G401.6 (cell line): ENCODE data around the gene PARP12.

Experiments used
- FAIRE-seq: peaks from 2 replicates; lab custom pipeline; 2012; peaks lifted over from hg19 to GRCh38; lab: Jason Lieb, UNC

The PARP12 gene

DNA sequence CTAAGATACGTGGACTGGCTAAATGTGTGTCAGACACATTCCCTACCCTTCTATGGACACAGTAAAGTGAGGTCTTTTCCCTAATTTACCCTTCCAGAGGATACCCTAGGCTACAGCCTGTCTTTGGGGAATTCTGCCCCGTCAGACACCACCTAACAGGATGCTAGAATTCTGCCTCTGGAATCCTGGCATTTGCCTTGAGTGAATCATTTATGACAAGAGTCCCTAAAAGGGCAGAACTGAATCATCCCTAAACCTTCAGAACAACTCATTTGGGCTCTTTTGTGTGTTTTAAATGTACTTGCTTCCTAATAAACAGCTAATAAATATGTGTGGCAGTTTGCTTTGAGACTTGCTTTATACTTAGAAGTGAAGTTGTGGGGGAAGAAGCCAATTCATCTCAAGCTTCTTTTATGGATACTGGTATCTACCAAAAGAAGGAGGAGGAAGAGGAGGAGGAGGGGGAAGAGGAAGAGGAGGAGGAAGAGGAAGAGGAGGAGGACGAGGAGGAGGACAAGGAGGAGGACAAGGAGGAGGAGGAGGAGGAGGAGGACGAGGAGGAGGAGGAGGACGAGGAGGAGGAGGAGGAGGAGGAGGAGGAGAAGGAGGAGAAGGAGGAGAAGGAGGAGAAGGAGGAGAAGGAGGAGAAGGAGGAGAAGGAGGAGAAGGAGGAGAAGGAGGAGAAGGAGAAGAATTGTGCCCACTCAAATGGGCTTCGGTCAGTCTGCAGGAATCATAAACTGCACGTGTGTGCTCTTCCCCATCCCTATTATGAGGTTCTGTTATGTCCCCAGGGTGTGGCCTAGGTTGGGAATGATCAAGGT is 27.1 kb downstream of the PARP12 start:
- FAIRE-seq = no peak

- no peak for FAIRE-seq
Observed at GRCh38 chr7:140034421-140034820, 28.3 kb downstream of the PARP12 start.

GRCh38 chr7:140033779-140034363 is 28.9 kb downstream of the PARP12 start:
- no peak for FAIRE-seq

GRCh38 chr7:140033036-140033435 is 29.7 kb downstream of the PARP12 start:
- FAIRE-seq = no peak

DNA sequence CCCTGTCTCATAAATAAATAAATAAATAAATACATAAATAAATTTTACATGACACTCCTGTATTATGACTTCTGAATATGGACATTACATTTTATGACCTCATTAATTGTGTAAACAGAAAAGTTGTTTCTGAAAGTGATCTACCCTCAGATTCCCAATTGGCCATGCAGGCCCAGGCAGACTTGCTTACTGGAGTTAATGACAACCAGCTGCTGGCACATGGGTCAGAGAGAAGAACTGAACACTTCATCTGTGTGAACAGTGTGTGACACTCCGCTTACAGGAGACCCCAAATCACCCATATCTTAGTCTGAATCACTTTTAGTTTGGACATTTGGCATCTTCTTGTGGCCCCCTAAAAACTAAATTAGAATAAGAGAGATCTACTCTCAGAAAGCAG is 31.4 kb downstream of the PARP12 start:
- no peak for FAIRE-seq

- FAIRE-seq = no peak
Observed at GRCh38 chr7:140029072-140029471, 33.7 kb downstream of the PARP12 start.

DNA sequence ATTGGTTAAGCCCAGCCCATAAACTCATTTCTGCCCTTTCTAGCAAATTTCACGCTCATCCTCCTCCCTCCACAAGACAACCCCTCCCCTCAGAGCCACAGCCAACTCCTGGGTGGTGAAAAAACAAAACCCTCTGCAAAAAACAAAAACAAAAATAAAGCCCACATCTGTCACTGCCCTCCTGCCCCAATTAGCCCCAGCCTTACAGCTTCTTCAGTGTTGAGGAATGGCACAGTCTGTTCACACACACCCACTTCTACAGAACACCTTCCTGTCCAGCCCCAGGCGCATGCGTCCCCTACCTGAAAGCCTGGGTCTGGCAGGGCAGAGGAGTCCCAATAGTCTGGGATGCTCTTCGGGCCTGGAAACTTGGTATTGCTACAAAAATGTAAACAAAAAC is 34.4 kb downstream of the PARP12 start:
- FAIRE-seq = no peak

GRCh38 chr7:140027858-140028257 is 34.9 kb downstream of the PARP12 start:
- FAIRE-seq = no peak

DNA sequence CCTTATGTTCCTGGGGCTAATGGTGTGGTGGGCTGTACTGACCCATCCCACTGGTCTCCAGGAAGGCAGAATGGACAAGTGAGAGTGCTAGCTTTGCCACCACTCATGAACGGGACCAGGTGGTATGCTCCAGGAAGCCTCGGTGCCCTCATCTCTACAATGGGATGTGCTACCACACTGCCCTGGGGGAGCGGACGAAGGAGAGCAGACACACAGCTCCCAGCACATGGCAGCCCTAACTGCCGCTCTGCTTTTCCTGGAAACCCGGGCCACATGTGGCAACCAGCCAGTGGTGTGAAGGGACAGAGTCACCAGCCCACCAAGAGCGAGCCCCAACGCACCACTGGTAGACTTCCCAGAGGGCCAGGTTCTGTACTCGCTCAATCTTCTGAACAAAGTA is 35.8 kb downstream of the PARP12 start:
- FAIRE-seq = no peak

DNA sequence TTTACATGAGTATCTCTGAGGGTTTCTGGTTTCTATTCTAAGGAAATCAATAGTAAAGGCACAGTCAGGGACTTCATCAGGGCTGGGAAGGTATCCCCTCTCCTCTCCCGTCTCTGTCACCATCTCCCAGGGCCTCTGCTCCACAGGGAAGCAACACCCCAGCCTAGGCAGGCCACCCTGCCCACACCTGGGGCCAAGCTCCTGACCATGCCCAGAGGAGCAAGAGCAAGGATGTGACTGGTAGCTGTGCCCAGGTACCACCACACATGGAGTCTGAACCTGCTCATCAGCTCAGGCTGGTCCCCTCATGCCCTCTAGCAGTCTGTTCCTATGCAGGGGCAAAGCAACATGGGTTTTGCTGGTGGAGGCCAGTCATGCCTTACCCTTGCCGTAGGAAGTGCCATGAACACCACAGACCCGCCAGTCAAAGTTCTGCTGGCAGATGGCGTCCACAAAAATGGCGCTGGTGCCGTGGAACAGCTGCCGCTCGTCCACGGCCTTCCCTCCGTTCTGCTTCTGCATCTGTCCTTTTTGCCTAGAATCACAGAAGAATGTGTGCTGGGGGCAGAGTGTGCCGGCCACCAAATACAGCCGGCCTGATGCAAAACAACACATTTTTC is 36.8 kb downstream of the PARP12 start:
- FAIRE-seq = no peak

DNA sequence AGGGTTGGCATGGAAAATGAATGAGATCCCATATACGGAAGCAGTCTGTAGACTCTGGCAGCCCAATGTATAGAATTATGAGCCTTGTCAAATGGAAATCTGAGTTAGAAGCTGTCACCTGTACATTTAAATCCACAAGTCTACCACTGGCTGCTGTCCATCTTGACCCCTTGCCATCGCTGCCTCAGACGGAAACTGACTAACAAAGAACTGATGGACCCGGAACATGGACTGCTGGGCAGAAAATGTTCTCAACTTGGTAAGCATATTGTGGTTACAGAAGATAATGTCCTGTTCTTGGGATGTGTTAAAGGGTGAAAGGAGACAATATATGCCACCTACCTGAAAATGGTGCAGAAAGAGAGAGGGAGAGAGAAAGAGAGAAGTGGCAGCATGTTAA is 37.5 kb downstream of the PARP12 start:
- no peak for FAIRE-seq

- FAIRE-seq = no peak
Observed at GRCh38 chr7:140024585-140024984, 38.2 kb downstream of the PARP12 start.

- FAIRE-seq = no peak
Observed at GRCh38 chr7:140023728-140024127, 39.0 kb downstream of the PARP12 start.

DNA sequence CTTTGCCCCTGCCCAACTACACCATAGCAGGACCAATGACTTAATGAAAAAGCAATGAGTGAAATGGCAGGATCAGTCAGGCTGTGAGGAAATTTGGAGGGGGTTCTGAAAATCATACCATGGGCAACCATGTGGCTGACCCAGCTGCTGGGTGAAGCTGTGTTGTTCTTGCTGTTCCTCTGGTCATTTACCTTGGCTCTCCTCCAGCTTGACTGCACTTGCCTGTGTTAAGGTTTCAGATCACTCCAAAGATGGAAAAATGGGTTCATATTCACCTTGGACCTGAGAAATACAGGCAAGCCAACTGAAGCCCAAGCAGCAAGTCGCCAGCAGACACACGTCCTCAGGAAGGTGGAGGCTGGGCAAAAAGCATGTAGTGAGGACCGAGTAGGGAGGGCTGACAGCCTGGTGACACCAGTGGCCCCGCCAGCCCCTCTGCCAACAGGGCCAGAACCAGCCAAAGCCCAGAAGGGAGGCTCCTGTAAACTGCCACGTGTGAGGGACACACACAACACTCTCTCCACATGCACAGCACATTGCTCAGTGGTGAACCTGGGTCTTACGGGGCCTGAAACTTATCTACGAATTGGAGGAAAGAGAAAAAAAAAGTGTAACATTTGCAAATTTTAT is 40.1 kb downstream of the PARP12 start:
- no peak for FAIRE-seq

- no peak for FAIRE-seq
Observed at GRCh38 chr7:140021603-140022002, 41.1 kb downstream of the PARP12 start.

- no peak for FAIRE-seq
Observed at GRCh38 chr7:140019606-140020005, 43.1 kb downstream of the PARP12 start.

DNA sequence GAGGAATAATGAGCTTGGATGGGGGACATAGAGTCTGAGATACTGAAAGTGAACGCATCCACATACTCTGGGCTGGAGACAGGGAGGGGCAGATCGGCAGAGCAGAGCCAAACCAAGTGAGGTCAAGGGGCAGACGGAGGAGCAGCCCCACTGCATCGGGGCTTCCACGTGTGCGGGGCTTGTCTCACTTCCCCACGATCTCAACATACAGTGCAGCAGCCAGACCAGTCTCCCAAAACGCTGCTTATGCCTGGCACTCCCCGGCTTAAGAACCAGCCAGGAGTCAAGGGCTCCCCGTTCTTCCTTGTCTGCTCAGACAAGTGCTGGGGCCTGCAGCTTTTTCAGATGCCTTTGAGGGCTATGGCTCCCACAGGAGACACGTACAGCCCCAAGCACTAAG is 43.6 kb downstream of the PARP12 start:
- FAIRE-seq = no peak

DNA sequence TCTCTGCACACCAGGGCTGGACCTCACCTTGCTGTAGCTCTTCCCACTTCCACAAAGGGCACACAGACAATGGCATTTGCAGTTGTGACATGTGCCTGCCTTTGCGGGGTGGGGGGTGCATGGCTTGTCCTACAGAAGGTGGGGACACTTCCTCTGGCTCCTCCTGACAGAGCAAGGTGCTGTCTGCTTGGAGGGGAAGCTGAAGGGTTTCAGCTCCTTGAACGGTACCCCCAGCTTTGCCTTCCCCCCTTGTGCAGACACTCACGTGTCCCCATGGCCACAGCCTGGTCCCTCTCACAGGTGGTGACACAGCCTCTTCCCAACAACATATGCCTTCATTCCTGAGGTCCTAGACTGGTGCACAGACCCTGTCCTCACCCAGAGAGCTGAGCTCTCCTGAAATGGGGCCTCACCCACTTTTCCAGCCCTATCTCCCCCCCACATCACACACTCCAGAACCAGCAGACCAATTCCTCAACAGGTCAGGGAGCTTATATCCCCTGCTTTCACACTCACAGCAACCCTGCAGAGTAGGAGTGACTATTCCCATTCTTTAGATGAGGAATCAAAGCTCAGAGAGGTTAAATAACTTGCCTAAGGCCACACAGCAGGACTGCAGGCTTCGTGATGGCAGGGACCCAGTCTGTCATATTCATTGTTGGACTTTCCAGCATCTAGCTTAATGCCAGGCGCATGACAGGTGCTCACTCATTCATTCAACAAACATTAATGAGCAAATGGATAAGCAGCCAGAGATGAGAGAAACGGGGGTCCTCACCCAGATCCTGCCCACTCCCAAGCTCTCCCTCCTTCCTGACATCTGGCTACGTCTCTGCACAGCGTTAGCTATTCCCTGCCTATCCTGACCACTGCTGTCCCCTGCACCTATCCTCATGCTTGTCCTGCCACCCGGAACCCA is 44.4 kb downstream of the PARP12 start:
- no peak for FAIRE-seq

DNA sequence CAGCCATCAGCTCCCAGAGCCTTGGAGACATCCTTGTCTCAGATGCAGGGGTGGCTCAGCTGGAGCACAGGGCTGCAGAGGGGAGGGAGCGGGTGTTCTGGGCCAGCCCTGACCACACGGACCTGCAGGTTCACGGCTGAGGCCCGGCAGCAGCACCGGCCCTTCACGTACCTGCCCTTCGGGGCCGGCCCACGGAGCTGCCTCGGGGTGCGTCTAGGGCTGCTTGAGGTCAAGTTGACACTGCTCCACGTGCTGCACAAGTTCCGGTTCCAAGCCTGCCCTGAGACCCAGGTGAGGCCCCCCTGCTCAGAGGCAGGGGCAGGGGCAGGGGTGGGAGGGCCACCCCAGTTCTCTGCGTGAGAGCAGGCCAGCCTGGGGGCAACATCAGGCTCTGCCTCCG is 45.2 kb downstream of the PARP12 start:
- no peak for FAIRE-seq

DNA sequence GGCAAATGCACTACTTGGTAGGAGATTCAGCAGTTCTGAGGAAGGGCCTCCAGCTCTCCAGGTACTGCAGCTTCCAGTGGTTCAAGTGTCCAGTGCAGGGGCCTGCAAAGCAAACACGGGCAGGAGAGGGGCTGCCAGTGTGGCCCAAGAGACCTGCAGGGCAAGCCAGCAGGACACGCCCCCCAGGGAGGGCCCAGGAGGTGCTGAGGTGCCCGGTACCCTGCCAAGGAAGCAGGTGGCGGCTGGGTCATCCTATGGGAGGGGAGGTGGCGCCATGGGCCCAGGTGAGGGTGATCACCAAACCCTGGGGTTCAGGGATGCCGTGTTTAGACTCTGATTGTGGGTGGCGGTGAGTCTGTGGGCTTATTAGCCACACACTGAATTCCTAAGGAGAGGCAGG is 45.7 kb downstream of the PARP12 start:
- no peak for FAIRE-seq

DNA sequence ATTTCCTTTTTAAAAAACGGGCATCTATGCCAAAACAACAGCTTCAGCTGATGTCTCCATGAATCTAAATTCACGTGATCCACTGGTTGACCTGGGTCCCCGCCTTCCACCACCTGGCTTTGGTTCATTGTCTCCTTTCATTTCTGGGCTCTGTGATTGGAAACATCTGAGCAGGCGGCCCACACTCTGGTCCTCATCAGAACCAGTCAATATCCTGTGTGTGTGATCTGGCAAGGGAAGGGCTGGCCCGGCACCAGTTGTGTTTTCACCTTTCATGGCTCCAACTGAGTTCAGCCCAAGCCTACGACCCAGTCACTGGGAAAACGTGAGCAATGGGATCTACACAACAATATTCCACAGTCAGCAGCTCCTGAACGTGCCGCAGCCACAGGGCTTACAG is 46.2 kb downstream of the PARP12 start:
- no peak for FAIRE-seq

DNA sequence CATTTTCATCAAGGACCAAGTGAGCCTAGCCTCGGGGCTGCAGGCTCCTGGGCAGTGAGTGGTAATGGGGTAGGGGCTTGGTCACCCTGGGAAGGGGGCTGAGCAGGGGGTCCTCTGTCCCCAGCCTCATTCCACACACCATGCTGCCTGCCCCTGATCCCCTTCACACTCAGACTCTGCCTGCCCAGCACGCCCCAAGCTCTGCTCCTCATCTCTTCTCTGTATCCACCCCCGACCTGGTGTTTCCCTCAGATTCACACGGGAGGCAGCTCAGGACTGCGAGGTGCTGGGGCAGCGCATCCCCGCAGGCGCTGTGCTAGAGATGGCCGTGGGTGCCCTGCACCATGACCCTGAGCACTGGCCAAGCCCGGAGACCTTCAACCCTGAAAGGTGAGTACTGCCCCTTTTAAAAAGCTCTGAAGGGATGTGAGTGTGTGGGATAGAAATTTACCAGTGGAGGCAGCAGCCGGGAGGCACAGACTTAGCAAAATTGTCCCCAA is 47.2 kb downstream of the PARP12 start:
- no peak for FAIRE-seq
